ENCODE measurements around the gene C7orf33. TPM values are rescaled to one million over a fixed set of nuclear protein-coding genes. Genes with fewer than 3 reads are reported as not detected.

Gene C7orf33
- total RNA-seq, 1 donor from 2014 or later, result not detected

GRCh38 chr7:148581624-148582023 lies 8.9 kb upstream of the C7orf33 start:
- peaks cover 2% of the 10 kb centered on the region for H3K27me3 Mint-ChIP-seq (ENCODE audit: low read depth)
- no peak overlapping the region for H3K4me3 Mint-ChIP-seq
- H3K36me3 Mint-ChIP-seq, result no peaks in the 10 kb centered on the region
- no peaks in the 10 kb centered on the region for H3K9me3 Mint-ChIP-seq
- no peak overlapping the region for H3K27ac Mint-ChIP-seq
- no peak for DNase-seq (ENCODE audit: low spot score in 2 of 2, unreplicated experiment in 2 of 2)
- peaks cover 4% of the 10 kb centered on the region for H3K4me1 Mint-ChIP-seq
- TF ChIP-seq, protein P1, sequence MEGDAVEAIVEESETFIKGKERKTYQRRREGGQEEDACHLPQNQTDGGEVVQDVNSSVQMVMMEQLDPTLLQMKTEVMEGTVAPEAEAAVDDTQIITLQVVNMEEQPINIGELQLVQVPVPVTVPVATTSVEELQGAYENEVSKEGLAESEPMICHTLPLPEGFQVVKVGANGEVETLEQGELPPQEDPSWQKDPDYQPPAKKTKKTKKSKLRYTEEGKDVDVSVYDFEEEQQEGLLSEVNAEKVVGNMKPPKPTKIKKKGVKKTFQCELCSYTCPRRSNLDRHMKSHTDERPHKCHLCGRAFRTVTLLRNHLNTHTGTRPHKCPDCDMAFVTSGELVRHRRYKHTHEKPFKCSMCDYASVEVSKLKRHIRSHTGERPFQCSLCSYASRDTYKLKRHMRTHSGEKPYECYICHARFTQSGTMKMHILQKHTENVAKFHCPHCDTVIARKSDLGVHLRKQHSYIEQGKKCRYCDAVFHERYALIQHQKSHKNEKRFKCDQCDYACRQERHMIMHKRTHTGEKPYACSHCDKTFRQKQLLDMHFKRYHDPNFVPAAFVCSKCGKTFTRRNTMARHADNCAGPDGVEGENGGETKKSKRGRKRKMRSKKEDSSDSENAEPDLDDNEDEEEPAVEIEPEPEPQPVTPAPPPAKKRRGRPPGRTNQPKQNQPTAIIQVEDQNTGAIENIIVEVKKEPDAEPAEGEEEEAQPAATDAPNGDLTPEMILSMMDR (IDR thresholded peaks at IDR 0.05; ENCODE audit: unreplicated experiment), result no peak

- no peak for DNase-seq (ENCODE audit: low spot score in 2 of 2, unreplicated experiment in 2 of 2)
- Mint-ChIP-seq H3K27ac (no peak overlapping the region), H3K4me3 (no peak overlapping the region), H3K27me3 (ENCODE audit: low read depth) (peaks cover 11% of the 10 kb centered on the region), H3K4me1 (peaks cover 4% of the 10 kb centered on the region), H3K36me3 (no peaks in the 10 kb centered on the region), H3K9me3 (no peaks in the 10 kb centered on the region)
- TF ChIP-seq, protein P1 (IDR thresholded peaks at IDR 0.05; ENCODE audit: unreplicated experiment), result no peak
Measured at GRCh38 chr7:148584154-148584827, 6.3 kb upstream of the C7orf33 start.

- Mint-ChIP-seq H3K9me3 (no peaks in the 10 kb centered on the region), H3K36me3 (no peaks in the 10 kb centered on the region), H3K4me1 (peaks cover 4% of the 10 kb centered on the region), H3K27ac (no peak overlapping the region), H3K27me3 (ENCODE audit: low read depth) (peaks cover 14% of the 10 kb centered on the region), H3K4me3 (no peak overlapping the region)
- TF ChIP-seq, protein P1 (IDR thresholded peaks at IDR 0.05; ENCODE audit: unreplicated experiment), result no peak
- no peak for DNase-seq (ENCODE audit: low spot score in 2 of 2, unreplicated experiment in 2 of 2)
Measured at GRCh38 chr7:148585399-148585798, 5.2 kb upstream of the C7orf33 start.

DNA sequence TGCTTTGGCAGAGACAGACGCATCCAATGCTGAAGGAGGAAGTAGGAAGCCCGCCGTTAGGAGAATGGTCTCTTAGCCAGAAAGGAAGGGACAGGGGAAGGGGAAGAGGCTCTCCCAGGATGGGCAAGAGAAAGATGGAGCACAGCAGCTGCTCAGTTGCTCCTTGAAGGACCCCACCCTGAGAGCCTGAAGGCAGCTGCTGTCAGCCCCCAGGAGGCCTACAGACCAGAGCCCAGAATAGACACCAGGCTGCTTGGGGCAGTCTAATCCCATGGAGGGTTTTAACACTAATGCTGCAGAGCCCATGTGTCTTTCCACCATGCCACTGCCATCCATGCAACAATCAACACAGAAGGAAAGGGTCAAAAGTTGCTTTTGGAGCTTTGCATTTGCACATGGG lies 3.5 kb upstream of the C7orf33 start:
- Mint-ChIP-seq H3K27ac (no peak overlapping the region), H3K27me3 (ENCODE audit: low read depth) (peaks cover 20% of the 10 kb centered on the region), H3K36me3 (no peaks in the 10 kb centered on the region), H3K9me3 (no peaks in the 10 kb centered on the region), H3K4me3 (no peak overlapping the region), H3K4me1 (peaks cover 4% of the 10 kb centered on the region)
- TF ChIP-seq, protein P1 (IDR thresholded peaks at IDR 0.05; ENCODE audit: unreplicated experiment), result no peak
- no peak for DNase-seq (ENCODE audit: low spot score in 2 of 2, unreplicated experiment in 2 of 2)

GRCh38 chr7:148588168-148588567 lies 2.4 kb upstream of the C7orf33 start:
- peaks cover 20% of the 10 kb centered on the region for H3K27me3 Mint-ChIP-seq (ENCODE audit: low read depth)
- peaks cover 4% of the 10 kb centered on the region for H3K4me1 Mint-ChIP-seq
- no peak overlapping the region for H3K4me3 Mint-ChIP-seq
- TF ChIP-seq, protein P1 (IDR thresholded peaks at IDR 0.05; ENCODE audit: unreplicated experiment), result no peak
- H3K9me3 Mint-ChIP-seq, result no peaks in the 10 kb centered on the region
- no peaks in the 10 kb centered on the region for H3K36me3 Mint-ChIP-seq
- no peak for DNase-seq (ENCODE audit: low spot score in 2 of 2, unreplicated experiment in 2 of 2)
- H3K27ac Mint-ChIP-seq, result no peak overlapping the region

All from mesothelial cell of epicardium (in vitro differentiated cells).